Upper lobe of right lung (tissue), 1 donor: ENCODE results near the gene CNTN2. TPM values are rescaled to one million over a fixed set of nuclear protein-coding genes. Genes with fewer than 3 reads are reported as not detected.

ENCODE experiments used
- ATAC-seq: fragments of 200-7000 bp; cut with Tn5 transposase; one replicate; pipeline ENCODE4 v1.9.1; 2020; ENCODE audit warnings: mild to moderate bottlenecking, moderate library complexity
- DNase-seq: peaks from one replicate; pipeline ENCODE4 v3.0.0-alpha.2; 2020
- H3K27ac ChIP-seq: fragments of 200-600 bp; one replicate; pipeline ENCODE4 v1.8.0; 2022
- H3K27me3 ChIP-seq: fragments of 200-600 bp; one replicate; pipeline ENCODE4 v1.8.0; 2022; ENCODE audit warnings: mild to moderate bottlenecking
- H3K36me3 ChIP-seq: fragments of 200-600 bp; one replicate; pipeline ENCODE4 v1.8.0; 2022
- H3K4me1 ChIP-seq: fragments of 200-600 bp; one replicate; pipeline ENCODE4 v1.8.0; 2022
- H3K4me3 ChIP-seq: fragments of 200-600 bp; one replicate; pipeline ENCODE4 v1.8.0; 2022; ENCODE audit warnings: mild to moderate bottlenecking
- H3K9me3 ChIP-seq: fragments of 200-600 bp; one replicate; pipeline ENCODE4 v1.8.0; 2022
- CTCF ChIP-seq: fragments of 200-600 bp; IDR thresholded peaks from one replicate; pipeline ENCODE4 v1.8.0; 2022; ENCODE audit warnings: antibody characterized with exemption
- intact Hi-C: fragments of 100-400 bp; cut with DNase I; formaldehyde crosslinking; loops from one replicate; pipeline ENCODE4 v1.11.0; 2022
- total RNA-seq: library from RNA; stranded (reverse); fragmentation: NEBNext Ultra II Directional; extraction: Animal tissue kit (Norgen Biotek cat#: 25700); gene quantifications from one replicate; pipeline ENCODE4 v1.2.1, GENCODE V29; 2021
- donor health status: DM: no; HTN: yes; CAD: no; lungs with severe emphysema.

Gene CNTN2
- total RNA-seq, 1 donor from 2014 or later = not detected

DNA sequence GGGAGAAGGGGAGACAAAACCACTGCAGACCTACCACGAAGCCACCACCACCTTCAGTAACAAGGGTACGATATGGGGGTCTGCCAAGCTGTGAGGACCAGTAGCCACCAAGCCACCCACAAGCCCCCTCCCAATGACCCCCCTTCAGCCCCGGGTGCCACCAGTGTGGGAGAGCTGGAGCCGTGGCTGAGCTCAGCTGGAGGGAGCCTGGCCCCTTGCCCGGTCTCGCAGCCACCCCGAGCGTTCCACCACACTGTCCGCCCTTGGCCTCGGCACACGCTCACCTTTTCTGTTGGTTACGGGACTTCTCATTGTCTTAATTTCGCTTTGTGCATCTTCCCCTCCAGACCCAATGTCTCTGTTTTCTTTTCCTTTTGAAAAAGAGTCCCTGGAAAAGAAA is 26.4 kb upstream of the CNTN2 start:
- intact Hi-C loops = no loop called here
- H3K36me3 ChIP-seq = no peaks in the 10 kb centered on the region
- no peak overlapping the region for H3K4me3 ChIP-seq
- no peak for TF ChIP-seq CTCF
- H3K27me3 ChIP-seq = no peaks in the 10 kb centered on the region
- ATAC-seq (no peak), DNase-seq (no peak)
- peaks cover 4% of the 10 kb centered on the region for H3K4me1 ChIP-seq
- H3K9me3 ChIP-seq = no peaks in the 10 kb centered on the region
- no peak overlapping the region for H3K27ac ChIP-seq

GRCh38 chr1:205017001-205017400 is 26.0 kb upstream of the CNTN2 start:
- no peak for ATAC-seq
- intact Hi-C loops = no loop called here

GRCh38 chr1:205017766-205018165 is 25.2 kb upstream of the CNTN2 start:
- TF ChIP-seq CTCF = no peak
- Histone ChIP-seq H3K27ac (no peak overlapping the region), H3K36me3 (no peaks in the 10 kb centered on the region), H3K27me3 (no peaks in the 10 kb centered on the region), H3K4me3 (no peak overlapping the region), H3K9me3 (no peaks in the 10 kb centered on the region), H3K4me1 (peaks cover 4% of the 10 kb centered on the region)
- intact Hi-C loops = no loop called here
- DNase-seq (no peak), ATAC-seq (no peak)

More at GRCh38 chr1:205017001-205017400, 26.0 kb upstream of the CNTN2 start:
- Histone ChIP-seq H3K27ac (no peak overlapping the region), H3K36me3 (no peaks in the 10 kb centered on the region), H3K4me3 (no peak overlapping the region), H3K4me1 (peaks cover 4% of the 10 kb centered on the region), H3K27me3 (no peaks in the 10 kb centered on the region), H3K9me3 (no peaks in the 10 kb centered on the region)
- no peak for TF ChIP-seq CTCF
- no peak for DNase-seq

DNA sequence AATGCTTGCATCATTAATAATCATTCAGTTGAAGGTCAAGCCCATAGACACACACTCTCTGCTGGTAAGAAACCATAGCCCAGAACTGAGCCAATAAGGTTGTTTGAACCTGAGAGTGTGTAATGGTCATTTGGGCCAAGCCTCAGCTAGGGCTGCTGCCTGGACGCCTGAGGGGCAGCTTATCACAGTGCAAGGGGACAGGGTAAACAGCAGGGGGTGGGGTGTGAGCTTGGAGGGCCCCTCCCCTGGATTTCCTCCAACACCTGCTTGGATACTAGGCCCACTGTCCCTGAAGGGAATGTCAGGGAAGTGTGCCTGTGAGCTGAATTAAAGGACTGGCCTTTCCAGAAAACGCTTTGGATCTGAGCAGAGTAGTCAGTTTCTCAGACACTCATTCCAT is 24.6 kb upstream of the CNTN2 start:
- no peak for ATAC-seq

DNA sequence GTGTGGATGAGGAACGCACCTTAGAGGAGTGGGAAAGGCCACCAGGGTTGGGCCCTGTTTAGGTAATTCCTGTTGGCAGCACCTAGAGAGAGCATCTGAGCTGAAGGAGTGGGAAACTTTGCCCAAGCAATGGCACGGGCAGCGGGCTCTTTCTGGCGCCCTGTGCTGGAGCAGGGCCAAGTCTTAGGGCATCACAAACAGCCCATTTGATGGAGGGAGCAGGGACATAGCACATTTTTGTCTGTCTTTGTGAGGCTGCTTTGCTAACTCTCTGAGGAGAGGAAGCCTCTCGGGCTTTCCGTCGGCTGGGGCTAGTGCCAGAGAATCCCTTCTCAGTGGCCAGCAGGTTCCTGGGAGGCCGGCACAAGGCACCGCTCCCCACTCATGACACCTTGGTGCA is 22.5 kb upstream of the CNTN2 start:
- Histone ChIP-seq H3K9me3 (no peaks in the 10 kb centered on the region), H3K36me3 (no peaks in the 10 kb centered on the region), H3K4me1 (no peaks in the 10 kb centered on the region), H3K27me3 (no peaks in the 10 kb centered on the region), H3K27ac (no peak overlapping the region), H3K4me3 (no peak overlapping the region)
- no peak for ATAC-seq
- intact Hi-C loops = no loop called here
- no peak for TF ChIP-seq CTCF
- DNase-seq = no peak

More for the DNA sequence above, 24.6 kb upstream of the CNTN2 start:
- Histone ChIP-seq H3K4me3 (no peak overlapping the region), H3K9me3 (no peaks in the 10 kb centered on the region), H3K27me3 (no peaks in the 10 kb centered on the region), H3K4me1 (peaks cover 4% of the 10 kb centered on the region), H3K36me3 (no peaks in the 10 kb centered on the region), H3K27ac (no peak overlapping the region)
- intact Hi-C loops = no loop called here
- no peak for DNase-seq
- no peak for TF ChIP-seq CTCF

DNA sequence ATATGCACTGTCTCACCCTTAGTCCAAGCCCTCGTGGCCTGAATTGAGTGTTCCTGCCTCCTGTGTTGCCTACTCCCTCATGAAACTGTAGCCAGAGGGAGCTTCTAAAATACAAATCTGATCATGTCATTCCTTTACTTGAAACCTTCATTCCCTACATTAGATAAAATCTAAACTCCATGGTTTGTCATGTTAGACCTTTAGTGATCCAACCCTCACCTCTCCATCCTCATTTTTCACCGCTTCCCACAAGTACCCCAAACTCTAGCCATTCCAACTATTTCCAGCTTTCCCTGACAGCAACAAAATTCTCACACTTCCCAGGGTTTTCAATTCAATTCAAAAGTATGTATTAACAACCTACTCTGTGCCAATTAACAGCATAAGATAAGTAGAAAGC is 18.3 kb upstream of the CNTN2 start:
- Histone ChIP-seq H3K9me3 (no peaks in the 10 kb centered on the region), H3K4me1 (no peaks in the 10 kb centered on the region), H3K36me3 (no peaks in the 10 kb centered on the region), H3K4me3 (no peak overlapping the region), H3K27ac (no peak overlapping the region), H3K27me3 (peaks cover 4% of the 10 kb centered on the region)
- no peak for DNase-seq
- intact Hi-C loops = no loop called here
- TF ChIP-seq CTCF = no peak
- ATAC-seq = no peak
